Kidney glomerular epithelial cell (primary cell): ENCODE measurements around the gene SGSH.

Experiments
- DNase-seq: peaks from one replicate; lab custom pipeline; 2025; lab: John Stamatoyannopoulos, UW

SGSH gene

GRCh38 chr17:80227156-80227555 is 7.0 kb upstream of the SGSH start:
- DNase-seq, result no peak

- no peak for DNase-seq
These were observed 5.1 kb upstream of the SGSH start for GRCh38 chr17:80225230-80225629.

- DNase-seq, result no peak
These were observed 4.5 kb upstream of the SGSH start for GRCh38 chr17:80224683-80225082.

- DNase-seq, result no peak
These were observed 3.8 kb upstream of the SGSH start for GRCh38 chr17:80223838-80224497.

DNA sequence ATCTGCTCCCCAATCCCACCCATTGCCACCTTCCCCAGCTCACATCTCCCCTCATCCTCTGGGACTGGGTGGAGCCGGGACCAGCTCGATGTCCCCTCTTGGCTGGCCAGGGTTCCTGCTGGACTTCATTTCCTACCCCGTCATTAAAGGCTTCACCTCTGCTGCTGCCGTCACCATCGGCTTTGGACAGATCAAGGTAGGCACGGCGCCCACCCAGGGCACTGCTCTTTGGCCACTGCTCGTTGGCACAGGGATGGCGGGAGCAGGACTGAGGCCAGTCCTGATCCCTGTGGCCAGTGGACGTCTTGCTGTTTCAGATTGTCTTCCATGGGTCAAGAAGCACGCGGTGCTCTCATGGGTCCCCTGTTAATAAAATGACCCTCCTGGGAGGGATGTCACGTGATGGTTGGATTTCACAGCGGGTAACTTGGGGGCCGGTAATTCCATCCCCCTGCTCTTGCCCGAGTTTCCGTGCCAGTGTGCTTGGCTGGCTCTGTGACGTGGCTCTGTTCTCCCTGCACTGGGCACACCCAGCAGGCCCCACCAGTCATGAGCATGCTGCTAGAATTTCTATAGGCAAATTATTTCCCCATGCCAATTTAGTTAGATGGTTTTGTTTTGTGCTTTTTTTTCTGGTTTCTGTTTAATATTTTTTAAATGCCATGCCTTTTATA is 3.1 kb upstream of the SGSH start:
- no peak for DNase-seq

DNA sequence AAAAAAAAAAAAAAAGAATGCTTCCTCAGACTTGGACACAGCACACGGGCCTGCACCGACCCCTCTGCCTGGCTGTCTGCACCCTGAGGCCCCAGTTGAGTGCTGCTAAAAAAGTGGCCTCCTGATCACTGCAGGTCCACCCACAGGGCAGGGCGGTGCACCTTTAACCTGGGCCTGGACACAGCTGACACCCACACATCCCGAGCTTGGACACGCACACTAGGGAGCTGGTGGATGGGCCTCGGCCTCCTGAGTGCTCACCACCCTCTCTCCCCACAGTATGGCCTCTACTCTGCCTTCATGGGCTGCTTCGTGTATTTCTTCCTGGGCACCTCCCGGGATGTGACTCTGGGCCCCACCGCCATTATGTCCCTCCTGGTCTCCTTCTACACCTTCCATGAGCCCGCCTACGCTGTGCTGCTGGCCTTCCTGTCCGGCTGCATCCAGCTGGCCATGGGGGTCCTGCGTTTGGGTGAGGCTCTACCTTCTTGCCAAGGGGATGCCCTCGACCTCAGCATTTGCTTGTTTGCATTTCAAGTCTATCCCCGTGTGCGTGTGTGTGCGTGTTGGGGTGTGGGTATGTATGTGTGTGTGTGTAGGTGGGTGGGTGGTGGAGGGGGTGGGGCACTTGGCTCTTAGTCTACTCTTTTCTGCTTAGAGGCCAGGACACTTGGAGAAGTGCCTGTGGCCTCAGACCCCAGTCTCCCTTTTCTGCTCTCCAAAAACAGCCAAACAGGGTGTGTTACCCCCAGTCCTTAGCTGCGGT is 2.4 kb upstream of the SGSH start:
- DNase-seq, result no peak

GRCh38 chr17:80221351-80222105 is 1.4 kb upstream of the SGSH start:
- DNase-seq, result no peak

DNA sequence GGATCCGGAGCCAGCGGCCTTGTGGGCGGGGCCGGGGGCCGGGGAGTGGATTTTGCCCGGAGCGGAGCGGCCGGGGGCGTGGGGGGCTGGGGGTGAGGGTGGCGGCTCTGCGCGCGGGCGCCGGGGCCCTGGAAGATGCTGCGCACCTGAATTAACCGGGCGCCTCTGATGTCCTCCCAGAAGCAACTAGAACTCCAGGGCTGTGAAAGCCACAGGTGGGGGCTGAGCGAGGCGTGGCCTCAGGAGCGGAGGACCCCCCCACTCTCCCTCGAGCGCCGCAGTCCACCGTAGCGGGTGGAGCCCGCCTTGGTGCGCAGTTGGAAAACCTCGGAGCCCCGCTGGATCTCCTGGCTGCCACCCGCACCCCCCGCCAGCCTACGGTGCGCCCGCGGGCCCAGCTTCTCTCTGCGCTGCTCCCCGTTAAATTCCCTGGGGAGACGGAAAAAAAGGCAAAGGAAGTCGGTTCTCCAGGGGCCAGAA is 643 bp upstream of the SGSH start:
- DNase-seq, result no peak

DNA sequence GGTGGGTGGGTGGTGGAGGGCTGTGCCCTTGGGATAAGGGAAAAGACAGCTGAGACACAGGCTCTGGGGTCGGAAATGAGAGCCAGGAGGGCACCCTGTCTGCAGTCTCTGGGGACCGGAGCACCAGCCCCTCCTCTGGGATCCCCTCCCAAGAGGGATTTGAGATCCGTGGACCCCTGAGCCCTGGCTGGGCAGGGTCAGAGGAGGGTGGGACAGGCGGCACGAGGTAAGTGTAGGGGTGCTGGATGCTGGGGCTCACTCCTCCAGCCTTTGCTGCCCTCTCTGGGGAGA is 425 bp downstream of the SGSH start:
- no peak for DNase-seq

- DNase-seq, result peak; percentile 68
These were observed 945 bp downstream of the SGSH start for GRCh38 chr17:80219013-80219762.

DNA sequence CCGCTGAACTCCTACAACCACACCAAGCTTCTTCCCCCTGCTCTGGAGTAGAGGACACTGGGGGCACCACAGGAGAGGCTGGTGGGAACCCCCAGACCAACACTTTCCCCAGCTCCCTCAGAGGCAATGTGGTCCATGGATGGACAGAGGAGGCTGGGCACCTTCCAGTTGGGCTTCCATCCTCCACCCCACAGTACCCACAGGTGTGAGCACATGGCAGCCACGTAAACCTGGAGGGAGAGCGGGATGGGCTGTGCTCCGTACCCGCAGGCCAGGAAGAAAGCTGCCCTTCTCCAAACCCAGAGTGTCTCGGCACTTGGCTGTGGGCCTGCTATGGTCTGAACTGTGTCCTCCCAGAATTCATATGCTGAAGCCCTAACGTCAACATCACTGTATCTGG is 1.7 kb downstream of the SGSH start:
- DNase-seq, result no peak

- DNase-seq, result no peak
These were observed 2.3 kb downstream of the SGSH start for GRCh38 chr17:80217703-80218362.

DNA sequence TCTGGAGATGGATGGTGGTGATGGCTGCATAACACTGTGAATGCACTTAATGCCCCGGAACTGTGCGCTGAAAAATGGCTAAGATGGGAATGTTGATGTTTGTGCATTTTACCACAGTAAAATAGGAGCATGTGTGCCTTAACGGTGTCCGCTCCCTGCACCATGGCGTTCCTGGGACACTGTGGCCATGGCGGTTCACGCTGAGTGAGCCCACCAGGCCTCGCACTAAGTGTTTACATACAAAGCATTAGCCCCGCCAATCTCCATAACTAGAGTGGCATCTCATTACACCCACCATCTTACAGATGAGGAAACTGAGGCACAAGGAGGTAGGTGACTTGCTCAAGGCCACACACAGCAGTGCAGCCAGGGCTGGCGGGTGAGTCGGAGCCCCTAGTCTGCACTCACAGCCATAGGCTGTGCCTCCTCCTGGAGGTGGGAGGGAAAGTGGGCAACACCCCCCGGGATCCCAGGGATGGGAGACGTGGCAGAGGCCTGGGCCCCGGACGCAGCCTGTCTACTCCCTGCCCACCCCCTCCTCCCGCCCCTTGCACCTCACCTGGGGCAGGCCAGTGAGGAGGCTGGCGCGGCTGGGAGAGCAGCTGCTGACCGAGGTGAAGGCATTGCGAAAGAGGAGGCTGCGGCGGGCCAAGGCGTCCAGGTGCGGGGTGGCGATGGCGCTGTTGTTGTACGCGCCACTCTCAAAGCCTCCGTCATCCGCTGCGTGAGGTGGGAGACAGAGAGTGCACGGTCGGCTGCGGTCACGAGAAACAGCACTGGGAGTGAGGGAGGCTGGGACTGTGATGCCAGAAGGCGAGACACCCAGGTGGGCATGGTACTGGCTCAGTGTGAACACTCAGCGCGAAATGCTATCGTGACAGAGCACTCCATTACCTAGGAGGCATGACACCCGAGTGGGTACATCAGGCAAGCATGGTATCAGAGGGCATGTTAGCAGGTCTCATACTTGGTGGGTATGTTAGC is 3.4 kb downstream of the SGSH start:
- DNase-seq, result no peak

DNA sequence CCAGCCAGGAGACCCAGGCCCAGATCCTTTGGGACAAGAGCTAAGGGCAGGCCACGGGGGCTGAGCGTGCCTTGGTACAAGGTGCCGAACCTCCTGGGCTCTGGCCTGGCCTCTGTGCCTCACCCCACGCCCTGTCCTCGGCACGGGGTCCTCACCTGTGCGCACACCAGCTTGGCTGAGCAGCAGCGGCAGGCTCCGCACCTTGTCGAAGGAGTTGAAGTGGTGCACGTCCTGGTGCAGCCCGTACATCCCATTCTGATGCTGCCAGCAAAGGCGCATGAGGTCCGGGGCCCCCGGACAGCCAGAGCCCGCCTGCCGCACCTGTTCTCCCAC is 5.3 kb downstream of the SGSH start:
- no peak for DNase-seq

GRCh38 chr17:80214012-80214877 is 5.9 kb downstream of the SGSH start:
- DNase-seq, result no peak

- no peak for DNase-seq
These were observed 6.5 kb downstream of the SGSH start for GRCh38 chr17:80213643-80213975.

- DNase-seq, result no peak
These were observed 7.0 kb downstream of the SGSH start for GRCh38 chr17:80212962-80213642.

- no peak for DNase-seq
These were observed 7.6 kb downstream of the SGSH start for GRCh38 chr17:80212511-80212910.

- DNase-seq, result no peak
These were observed 8.0 kb downstream of the SGSH start for GRCh38 chr17:80212109-80212508.
